ENCODE measurements around the gene TBX2.

- no peak for TF ChIP-seq CTCF (IDR thresholded peaks at IDR 0.05; ENCODE audit: low read depth, low read length, poor library complexity, severe bottlenecking)
- TF ChIP-seq EZH2phosphoT487 (IDR thresholded peaks at IDR 0.05; ENCODE audit: borderline replicate concordance, low read length) = no peak
These were observed 58.9 kb downstream of the TBX2 start for GRCh38 chr17:61458421-61459141.
